Stimulated activated CD8-positive, alpha-beta memory T cell treated with anti-CD3 and anti-CD28 coated beads, Interleukin-7, amount 100 ng/mL, for 48 hours (primary cell): Measurements from ENCODE around the gene CHMP2A.
"Not testable (repeated sequence)": the region's sequence is repeated elsewhere in the genome, so short reads cannot be mapped to it uniquely, and the experiment has no call there.

Source experiments
- DNase-seq, 2 donors: peaks; one replicate each; pipeline ENCODE4 v3.0.0-alpha.2; 2020; ENCODE audit warnings: low read depth in 1 of 2; ENCODE audit errors: extremely low read depth in 1 of 2

The CHMP2A gene

DNA sequence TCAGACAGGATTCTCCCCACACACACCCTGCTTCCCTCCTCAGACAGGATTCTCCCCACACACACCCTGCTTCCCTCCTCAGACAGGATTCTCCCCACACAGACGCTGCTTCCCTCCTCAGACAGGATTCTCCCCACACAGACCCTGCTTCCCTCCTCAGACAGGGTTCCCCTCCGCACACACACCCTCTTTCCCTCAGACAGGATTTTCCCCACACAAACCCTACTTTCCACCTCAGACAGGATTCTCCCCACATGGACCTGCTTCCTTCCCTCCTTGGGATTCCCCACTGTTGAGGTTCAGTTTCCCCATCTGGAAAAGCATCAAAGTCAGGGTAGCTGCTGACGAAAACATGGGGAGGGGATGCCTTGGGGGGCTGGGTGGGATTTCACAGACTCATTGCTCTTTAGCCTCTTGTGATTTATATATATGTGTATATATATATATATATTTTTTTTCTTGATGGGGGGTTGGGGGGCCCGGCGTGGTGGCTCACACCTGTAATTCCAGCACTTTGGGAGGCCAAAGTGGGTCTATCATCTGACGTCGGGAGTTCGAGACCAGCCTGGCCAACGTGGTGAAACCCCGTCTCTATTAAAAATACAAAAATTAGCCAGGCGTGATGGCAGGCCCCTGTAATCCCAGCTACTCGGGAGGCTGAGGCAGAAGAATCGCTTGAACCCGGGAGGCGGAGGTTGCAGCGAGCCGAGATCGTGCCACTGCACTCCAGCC lies 12.1 kb downstream of the CHMP2A start:
- DNase-seq: not testable (repeated sequence)

- DNase-seq: not testable (repeated sequence)
Measured at GRCh38 chr19:58539169-58539559, 15.7 kb downstream of the CHMP2A start.

DNA sequence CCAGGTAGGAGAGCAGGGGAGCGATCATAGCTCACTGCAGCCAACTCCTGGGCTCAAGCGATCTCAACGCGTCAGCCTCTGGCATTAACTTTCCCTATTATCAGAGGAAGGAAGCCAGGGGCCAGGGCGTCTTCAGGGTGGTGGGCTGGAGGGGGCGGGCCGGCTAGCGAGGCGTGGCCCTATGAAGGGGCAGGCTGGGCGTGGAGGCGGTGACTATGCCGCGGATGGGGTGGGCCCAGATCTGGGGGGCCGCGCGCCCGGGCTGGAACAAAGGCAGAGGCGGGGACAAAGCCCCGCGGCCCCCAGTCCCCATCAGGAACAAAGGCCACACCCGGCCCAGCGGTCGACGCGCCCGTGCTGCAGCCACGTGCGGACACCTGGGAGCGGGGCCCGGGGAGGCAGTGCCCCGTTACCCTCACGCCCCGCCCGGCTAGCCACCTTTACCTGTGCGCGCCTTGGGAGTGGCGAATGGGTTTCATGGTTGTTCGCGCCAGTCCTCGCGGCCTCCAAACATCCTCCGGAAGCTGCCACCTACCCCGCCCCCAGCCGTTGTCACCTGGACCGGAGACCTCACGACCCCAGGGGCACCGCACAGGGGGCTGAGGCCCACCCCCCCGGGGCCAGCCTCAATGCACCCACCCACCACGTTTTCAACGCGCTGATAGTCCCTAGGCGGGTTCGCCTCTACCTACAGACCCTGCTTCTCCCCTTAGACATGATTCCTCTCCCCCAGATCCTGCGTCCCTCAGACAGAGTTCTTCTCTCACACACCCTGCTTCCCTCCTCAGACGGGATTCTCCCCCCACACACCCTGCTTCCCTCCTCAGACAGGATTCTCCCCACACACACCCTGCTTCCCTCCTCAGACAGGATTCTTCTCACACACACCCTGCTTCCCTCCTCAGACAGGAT lies 16.4 kb downstream of the CHMP2A start:
- no peak for DNase-seq

DNA sequence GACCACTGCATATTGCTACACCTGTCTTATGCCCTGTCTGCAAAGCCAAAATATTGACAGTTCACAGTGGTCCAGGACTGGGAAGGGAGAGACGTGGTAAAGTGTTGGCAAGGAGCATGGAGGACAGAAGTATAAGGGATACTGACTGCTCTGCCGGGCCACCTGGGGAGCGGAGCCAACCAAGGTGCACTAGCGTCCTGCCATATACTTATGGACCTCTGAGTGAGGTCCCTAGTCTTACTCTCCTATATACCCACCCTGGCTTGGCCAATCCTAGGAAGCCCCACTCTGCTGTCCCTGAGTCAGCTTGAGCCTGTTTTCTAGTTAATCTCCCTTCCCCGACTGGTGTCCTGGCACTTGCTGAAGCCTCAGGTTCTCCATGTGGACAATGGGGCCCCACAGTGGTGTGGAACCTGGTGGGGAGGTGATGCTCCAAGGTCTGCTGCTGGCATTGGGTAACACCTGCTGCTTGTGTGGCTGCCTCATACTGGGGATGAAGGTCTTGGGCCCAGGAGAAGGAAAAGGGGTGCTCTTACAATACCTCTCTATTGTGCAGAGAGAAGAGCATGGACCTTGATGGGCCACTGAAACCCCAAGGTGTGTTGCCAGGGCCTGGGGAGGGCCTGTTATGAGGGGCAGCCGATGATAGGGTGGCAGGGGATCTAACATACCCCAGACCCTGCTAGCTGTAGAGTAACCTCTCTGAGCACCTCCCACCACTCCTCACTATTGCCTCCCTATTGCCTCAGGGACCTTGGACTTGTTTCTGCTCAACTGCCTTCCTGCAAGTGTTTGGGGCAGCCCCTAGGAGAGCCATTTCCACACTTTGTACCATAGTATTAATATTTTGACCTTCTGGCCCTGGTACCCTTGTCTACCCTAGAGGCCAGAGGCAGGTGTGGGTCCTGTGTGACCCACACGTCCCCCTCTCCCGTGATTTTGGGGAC lies 17.8 kb downstream of the CHMP2A start:
- no peak for DNase-seq

DNA sequence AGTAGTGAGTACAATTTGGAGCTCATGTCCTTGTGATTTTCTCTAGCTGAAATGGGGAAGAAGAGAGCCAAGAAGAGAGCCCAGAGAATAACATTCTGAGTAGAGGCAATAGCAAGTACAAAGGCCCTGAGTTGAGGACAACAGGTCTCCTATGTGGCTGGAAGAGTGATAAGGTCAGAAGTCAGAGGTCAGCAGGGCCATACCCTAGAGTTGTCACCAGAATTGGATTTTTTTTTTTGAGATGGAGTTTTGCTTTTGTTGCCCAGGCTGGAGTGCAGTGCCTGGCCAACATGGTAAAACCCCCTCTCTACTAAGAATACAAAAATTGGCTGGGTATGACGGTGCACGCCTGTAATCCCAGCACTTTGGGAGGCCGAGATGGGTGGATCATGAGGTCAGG lies 19.0 kb downstream of the CHMP2A start:
- no peak for DNase-seq

DNA sequence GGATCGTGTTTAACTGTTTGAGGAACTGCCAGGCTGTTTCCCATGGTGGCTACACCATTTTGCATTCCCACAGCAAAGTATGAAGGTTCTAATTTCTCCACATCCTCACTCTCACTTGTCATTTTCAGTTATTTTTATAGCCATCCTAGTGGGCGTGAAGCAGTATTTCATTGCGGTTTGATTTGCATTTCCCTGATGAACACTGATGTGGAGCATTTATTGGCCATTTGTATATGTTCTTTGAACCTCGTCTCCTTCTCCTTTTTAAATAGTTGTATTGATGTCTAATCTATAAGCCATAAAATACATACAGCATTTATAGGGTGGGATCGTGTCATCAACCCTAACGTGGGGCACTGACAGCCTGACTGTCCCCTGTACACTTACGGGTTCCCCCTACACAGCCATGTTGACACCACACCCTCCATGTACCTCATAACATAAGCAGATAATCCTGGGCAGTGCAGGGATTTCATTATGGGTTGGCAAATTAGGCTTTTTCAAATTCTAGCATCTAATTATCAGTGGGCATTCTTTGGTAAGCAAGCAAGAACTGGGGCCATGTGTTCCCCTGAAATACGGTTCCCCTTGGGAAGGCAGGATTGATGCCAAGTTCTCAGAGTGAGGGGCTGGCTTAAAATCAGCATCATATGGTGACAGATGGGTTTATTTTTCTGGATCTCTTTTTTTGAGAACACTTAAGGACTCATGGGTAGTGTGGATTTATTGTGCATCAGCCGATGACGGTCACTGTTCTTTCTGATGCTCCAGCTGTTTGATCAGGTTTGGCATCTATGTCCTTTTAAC lies 23.7 kb downstream of the CHMP2A start:
- DNase-seq: no peak

GRCh38 chr19:58529405-58529804 lies 25.5 kb downstream of the CHMP2A start:
- no peak for DNase-seq

DNA sequence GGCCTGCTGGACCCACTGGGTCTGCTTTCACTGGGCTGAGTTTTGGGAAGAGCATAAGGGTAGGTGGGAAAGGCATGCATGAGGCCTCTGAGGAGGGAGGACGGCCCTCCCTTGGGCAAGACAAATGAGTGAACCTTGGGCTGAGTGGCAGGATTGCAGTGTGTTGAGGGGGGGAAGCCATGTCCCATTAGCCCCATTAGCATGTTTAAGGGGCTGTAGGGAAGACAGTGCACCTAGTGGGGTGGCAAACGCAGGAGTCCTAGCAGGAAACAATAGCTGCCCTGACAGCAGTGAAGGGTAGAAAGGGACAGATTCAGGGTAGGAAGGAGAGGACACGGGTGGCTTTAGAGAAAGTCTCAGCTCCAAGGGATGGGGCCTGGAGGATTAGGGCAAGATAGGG lies 32.2 kb downstream of the CHMP2A start:
- no peak for DNase-seq

- DNase-seq: no peak
Measured at GRCh38 chr19:58521651-58522050, 33.3 kb downstream of the CHMP2A start.

- no peak for DNase-seq
Measured at GRCh38 chr19:58520257-58520599, 34.7 kb downstream of the CHMP2A start.

DNA sequence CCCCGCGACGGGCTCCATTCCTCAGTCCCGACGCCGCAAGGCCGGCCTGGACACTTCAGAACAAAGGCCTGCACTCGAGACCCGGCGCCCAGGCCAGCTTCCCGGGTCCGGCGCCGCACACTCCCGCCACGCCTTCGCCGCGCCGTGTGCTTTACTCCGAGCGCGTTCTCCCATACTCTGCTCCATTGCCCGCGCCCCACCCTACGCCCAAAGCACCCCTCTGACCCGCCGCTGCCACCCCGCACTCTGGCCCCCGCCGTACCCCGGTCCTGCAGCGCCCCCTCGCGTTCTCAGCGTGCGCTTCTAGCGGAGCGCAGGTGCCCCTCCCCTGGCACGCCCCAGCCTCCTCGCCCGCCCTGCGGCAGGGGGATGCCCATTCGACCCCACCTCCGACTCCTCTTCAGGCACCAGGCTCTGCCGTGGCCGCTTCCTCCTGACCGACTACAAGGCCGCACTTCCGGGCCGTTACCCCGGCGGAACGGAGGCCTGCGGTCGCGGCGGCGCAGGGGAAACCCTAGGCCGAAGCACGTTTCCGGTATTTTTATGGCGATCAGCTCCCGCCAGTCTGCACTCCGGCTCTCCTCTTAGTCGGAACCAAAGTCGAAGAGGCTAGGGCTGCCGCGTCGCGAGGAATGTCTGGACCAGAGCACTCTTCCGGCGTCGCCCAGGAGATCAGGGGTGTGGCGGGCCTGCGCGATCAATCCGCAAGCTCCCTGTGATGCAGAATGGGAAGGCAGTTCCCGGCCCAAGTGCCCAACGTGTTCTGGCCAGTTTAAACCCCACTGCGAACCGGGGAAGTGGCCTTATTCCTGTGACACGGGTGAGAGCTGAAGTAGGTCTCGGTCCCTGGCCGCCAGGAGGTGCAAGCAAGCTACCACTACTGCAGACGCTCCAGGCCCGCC lies 35.3 kb downstream of the CHMP2A start, which contains the start of gene ZBTB45:
Gene ZBTB45 (minus strand): TSS at position 456 of the 902 bp plus-strand sequence. CDS start 2,137 bp downstream, outside the sequence.
- peak; percentile 87 to 89 for DNase-seq

DNA sequence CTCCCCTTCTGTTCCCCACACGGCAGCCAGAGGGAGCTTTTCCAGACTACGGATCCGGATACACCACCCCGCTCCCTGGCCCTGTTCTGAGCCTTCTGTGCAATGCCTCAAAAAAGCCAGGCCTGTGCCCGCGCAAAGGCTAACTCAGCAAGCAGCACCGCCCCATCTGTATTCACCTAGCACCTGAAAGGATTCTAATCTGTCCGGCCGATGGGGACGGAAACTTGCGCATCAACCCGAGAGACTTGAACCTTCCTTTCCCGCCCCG lies 35.9 kb downstream of the CHMP2A start:
- no peak for DNase-seq

DNA sequence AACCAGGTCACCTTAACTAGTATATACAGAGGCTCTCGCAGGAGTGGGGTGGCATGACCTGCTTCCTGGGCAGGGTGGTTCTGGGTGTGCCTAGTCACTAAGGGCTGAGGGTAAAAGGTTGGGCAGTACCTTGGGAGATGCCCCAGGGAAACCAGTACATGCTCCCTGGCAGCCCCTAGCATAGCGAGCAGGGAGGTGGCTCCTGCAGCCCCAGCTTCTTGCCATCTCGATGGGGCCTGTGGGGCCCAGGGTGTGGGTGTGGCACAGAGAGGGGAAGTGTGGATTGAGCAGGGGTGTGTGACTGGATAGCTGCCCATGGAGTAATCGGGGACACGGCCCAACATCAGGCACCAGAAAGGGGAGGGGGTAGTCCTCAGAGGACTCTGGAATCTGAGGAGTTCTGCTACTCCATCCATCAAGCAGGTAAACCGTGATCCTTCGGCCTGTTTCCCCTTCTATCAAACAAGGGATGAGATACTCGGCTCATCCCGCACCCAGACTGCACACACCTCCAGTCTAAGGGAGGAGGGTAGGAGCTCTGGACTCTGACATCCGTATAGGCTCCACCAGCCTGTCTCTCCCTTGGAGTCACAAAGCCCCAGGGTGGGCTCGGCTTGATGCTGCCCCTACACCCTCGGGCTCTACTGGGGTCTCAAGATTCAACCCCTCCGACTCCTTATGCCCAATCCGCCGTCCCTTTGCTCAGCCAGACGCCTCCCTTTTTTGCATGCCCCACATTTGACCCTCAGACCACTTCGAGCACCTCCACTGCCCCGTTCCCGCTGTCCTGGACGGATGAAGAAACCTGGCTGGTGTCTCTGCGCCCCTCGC lies 36.4 kb downstream of the CHMP2A start:
- DNase-seq: no peak

DNA sequence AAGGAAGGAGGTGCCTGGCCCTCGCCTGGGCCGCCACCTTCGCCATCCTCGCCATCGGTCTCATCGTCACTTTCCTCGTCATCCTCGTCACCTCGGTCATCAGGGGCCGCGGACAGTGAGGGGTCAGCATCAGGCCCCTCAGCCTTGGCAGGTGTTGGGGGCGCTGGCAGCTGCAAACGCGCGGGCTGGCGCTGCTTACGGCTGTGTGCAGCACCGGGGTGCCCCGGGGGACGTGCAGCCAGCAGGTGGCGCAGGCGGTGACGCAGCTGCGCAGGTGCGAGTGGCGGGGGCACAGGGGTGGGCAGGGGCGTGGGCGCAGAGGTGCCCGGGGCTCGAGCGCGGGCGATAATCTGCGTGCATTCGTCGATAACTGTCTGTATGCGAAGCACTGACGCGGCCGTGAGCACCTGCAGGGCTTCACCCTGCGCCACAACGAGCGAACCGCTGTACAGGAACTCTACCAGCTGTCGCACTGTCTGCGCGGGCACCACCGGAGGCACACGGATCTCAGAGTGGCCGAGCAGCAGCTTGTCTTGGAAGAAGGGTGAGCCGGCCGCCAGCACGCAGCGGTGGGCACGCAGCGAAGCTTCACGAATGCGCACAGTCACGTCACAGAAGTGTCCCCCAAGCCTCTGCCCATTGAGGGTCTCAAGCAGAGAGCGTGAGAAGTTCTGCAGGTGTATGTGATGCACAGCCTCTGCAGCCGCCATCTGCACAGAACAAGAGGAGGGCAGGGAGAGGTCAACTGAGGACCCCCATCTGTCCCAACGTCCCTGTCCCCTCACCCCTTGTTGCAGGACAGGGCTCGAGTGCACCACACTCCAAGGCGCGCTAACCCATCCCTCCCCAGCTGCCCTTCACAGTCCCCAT lies 37.7 kb downstream of the CHMP2A start:
- DNase-seq: no peak

DNA sequence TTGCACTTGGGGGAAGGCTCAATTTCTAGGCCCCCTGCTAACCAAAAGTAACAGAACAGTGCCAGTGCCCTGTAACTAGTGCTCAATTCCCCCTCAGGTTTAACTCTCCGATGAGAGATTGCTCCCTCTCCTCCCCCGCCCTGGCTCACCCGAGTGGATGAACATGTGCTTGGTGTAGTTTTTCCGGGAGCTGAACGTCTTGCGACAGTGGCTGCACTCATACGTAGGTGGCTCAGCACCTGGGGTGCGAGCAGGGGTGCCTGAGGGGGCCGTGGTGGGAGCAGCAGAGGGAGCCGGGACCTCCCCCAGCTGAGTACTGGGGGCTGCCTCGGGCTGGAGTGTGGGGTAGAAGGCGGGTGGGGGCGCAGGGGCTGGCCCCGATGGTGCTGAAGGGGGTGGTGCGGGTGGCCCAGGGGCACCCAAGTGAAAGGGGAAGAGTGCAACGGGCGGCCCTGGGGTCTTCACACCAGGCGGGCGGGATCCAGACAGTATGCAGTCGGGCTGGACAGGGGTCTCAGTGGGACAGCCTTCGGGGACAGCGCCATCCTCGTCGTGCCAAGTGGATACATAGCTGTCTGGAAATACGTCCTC lies 38.6 kb downstream of the CHMP2A start:
- no peak for DNase-seq

- no peak for DNase-seq
Measured at GRCh38 chr19:58515259-58515658, 39.6 kb downstream of the CHMP2A start.

DNA sequence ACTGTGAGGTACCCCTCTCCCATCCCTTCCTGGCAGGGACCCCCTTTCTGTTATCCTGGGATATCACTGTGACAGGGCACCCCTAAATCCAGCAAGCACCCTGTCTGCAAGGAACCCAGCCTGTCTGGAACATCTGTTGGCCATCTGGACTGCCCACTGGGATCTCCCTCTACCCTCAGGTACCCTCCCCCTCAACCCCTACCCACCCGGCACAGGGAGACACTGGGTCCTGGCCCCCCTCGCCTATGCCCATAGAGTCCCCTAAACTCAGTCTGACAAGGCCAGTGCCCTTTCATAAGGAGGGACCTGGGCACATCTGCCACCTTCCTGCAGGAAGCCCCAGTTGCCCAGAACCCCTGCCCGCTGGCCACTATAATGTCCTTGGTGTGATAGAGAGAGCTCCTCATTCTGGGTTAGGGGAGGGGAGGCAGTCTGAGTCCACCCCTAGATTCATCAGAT lies 40.3 kb downstream of the CHMP2A start:
- no peak for DNase-seq
